Esophagus squamous epithelium (tissue), 5 donors: ENCODE results near the gene SNN. TPM values are rescaled to one million over a fixed set of nuclear protein-coding genes. Genes with fewer than 3 reads are reported as not detected.

Experiments
- DNase-seq: peaks from one replicate; lab custom pipeline; 2025; lab: John Stamatoyannopoulos, UW
- H3K27ac ChIP-seq, 4 donors: fragments of 200-600 bp; sonication (generic); one replicate each; pipeline ENCODE4 v1.5.1; 2016 to 2019; ENCODE audit warnings: mild to moderate bottlenecking in 1 of 4
- H3K27me3 ChIP-seq, 4 donors: fragments of 200-600 bp; sonication (generic); 1 replicate in 3 of 4; 2 replicates in 1 of 4; pipeline versions ENCODE4 v1.5.1 to v1.6.0; 2017 to 2021; ENCODE audit warnings: antibody characterized with exemption in 1 of 4
- H3K36me3 ChIP-seq, 3 donors: fragments of 200-600 bp; sonication (generic); one replicate each; pipeline ENCODE4 v1.5.1; 2016 to 2019
- H3K4me1 ChIP-seq, 3 donors: fragments of 200-600 bp; sonication (generic); one replicate each; pipeline ENCODE4 v1.5.1; 2017 to 2019
- H3K4me3 ChIP-seq, 4 donors: fragments of 200-600 bp; sonication (generic); 1 replicate in 3 of 4; 2 replicates in 1 of 4; pipeline ENCODE4 v1.5.1; 2016 to 2019; ENCODE audit warnings: mild to moderate bottlenecking in 2 of 4, moderate library complexity in 1 of 4
- H3K9me3 ChIP-seq, 3 donors: fragments of 200-600 bp; sonication (generic); one replicate each; pipeline ENCODE4 v1.5.1; 2016 to 2019
- CTCF ChIP-seq, 6 experiments: fragments of 450-650 bp in 4 of 6; fragments of 200-600 bp in 2 of 6; sonication (generic) in 2 of 6; IDR thresholded peaks; one replicate each; pipeline ENCODE4 v1.5.1; 2016 to 2019; ENCODE audit warnings: antibody characterized with exemption in 6 of 6, mild to moderate bottlenecking in 4 of 6, moderate library complexity in 4 of 6
- POLR2A ChIP-seq, 4 donors: fragments of 450-650 bp; IDR thresholded peaks; one replicate each; pipeline ENCODE4 v1.6.1; 2017; ENCODE audit warnings: antibody characterized with exemption in 4 of 4, mild to moderate bottlenecking in 4 of 4, moderate library complexity in 3 of 4
- WGBS, 2 donors: methylation state at CpG; one replicate each; pipeline ENCODE4 v1.1.5; 2018; 5-methylcytosine and 5-hydroxymethylcytosine counted together
- intact Hi-C: fragments of 100-400 bp; cut with DNase I; formaldehyde crosslinking; loops from one replicate; pipeline ENCODE4 v1.15.0; 2022
- total RNA-seq, 4 donors: library from RNA; depleted of rRNA; stranded (reverse); fragments of >200 nt; gene quantifications; one replicate each; pipeline ENCODE4 v1.1.0, GENCODE V29; 2016
- donor health status: DM: yes; HTN: yes; CAD: no.

Gene SNN
- total RNA-seq, 4 donors from 2014 or later = 13.7 to 22.9 (median 17.0) TPM

DNA sequence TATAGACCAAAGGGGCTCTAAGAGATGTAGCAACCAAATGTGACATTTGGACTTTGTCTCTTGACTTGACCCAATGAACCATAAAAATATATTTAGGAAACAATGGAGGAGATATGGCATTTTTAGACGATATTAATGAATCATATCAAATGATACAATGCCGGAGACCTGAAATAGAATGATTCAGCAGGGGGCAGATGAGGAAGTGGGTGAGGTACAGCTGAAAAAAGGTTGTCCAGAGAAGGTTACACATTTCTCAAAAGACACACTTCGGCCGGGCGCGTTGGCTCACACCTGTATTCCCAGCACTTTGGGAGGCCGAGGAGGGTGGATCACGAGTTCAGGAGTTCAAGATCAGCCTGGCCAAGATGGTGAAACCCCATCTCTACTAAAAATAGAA, 16.5 kb upstream of the SNN start:
- Histone ChIP-seq H3K27me3 (no peaks in the 10 kb centered on the region), H3K27ac (no peak overlapping the region), H3K9me3 (no peaks in the 10 kb centered on the region), H3K4me1 (peaks cover 0 to 7% (median 0%) of the 10 kb centered on the region in 3 donors), H3K36me3 (no peaks in the 10 kb centered on the region), H3K4me3 (no peak overlapping the region)
- TF ChIP-seq POLR2A (IDR thresholded peaks at IDR 0.05) = no peak
- TF ChIP-seq CTCF (IDR thresholded peaks at IDR 0.05) = no peak
- intact Hi-C loops = no loop called here
- WGBS, 2 donors = 18 to 44% methylated on average over 8 of the region's 8 CpGs
- no peak for DNase-seq

- Histone ChIP-seq H3K36me3 (no peaks in the 10 kb centered on the region), H3K9me3 (no peaks in the 10 kb centered on the region), H3K4me3 (no peak overlapping the region), H3K27ac (no peak overlapping the region), H3K27me3 (no peaks in the 10 kb centered on the region), H3K4me1 (peaks cover 4 to 29% (median 9%) of the 10 kb centered on the region in 3 donors)
- 67 to 89% methylated on average over 1 to 5 of the region's 7 CpGs for WGBS, 2 donors
- intact Hi-C loops = no loop called here
- no peak for DNase-seq
- TF ChIP-seq CTCF (IDR thresholded peaks at IDR 0.05) (no peak), POLR2A (IDR thresholded peaks at IDR 0.05) (no peak)
Measured at GRCh38 chr16:11655655-11656054, 12.6 kb upstream of the SNN start.

- DNase-seq = no peak
- H3K36me3 ChIP-seq = no peaks in the 10 kb centered on the region
- no peak overlapping the region for H3K4me3 ChIP-seq
- H3K27ac ChIP-seq = no peak overlapping the region
- 88 to 92% methylated on average over 6 to 8 of the region's 8 CpGs for WGBS, 2 donors
- intact Hi-C loops = no loop called here
- TF ChIP-seq POLR2A (IDR thresholded peaks at IDR 0.05) (no peak), CTCF (IDR thresholded peaks at IDR 0.05) (no peak)
- H3K4me1 ChIP-seq = peaks cover 4 to 22% (median 9%) of the 10 kb centered on the region in 3 donors
- no peaks in the 10 kb centered on the region for H3K27me3 ChIP-seq
- no peaks in the 10 kb centered on the region for H3K9me3 ChIP-seq
Measured at GRCh38 chr16:11657556-11657955, 10.7 kb upstream of the SNN start.

- Histone ChIP-seq H3K36me3 (no peaks in the 10 kb centered on the region), H3K27ac (peak overlapping the region; percentile 61 to 84 (median 70)), H3K27me3 (no peaks in the 10 kb centered on the region), H3K9me3 (no peaks in the 10 kb centered on the region), H3K4me1 (peaks cover 4 to 22% (median 9%) of the 10 kb centered on the region in 3 donors), H3K4me3 (no peak overlapping the region)
- DNase-seq = no peak
- intact Hi-C loops = no loop called here
- WGBS, 2 donors = 30 to 55% methylated on average over 5 to 18 of the region's 19 CpGs
- TF ChIP-seq POLR2A (IDR thresholded peaks at IDR 0.05) = no peak
- TF ChIP-seq CTCF (IDR thresholded peaks at IDR 0.05) = no peak
Measured at GRCh38 chr16:11658896-11659708, 9.2 kb upstream of the SNN start.

DNA sequence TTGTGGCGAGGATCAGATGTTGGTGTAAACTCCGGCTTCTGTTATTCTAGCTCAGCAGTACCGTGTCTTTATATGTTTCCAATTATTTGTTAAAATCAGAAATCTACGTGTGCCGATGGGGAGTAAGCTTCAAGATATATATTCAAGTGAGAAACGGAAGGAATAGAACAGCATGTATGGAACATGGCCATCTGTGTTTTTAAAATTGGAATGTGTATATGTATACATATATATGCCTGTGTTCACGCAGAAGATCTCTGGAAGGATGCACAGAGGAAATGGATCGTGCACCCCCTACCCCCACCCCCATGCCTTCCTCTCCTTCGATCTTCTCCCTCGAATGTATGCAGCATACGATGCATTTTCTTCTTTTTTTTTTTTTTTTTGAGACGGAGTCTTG, 7.7 kb upstream of the SNN start:
- H3K27me3 ChIP-seq = no peaks in the 10 kb centered on the region
- 77 to 78% methylated on average over 12 of the region's 12 CpGs for WGBS, 2 donors
- no peak overlapping the region for H3K4me3 ChIP-seq
- H3K4me1 ChIP-seq = peaks cover 4 to 27% (median 9%) of the 10 kb centered on the region in 3 donors
- intact Hi-C loops = no loop called here
- DNase-seq = no peak
- no peak for TF ChIP-seq POLR2A (IDR thresholded peaks at IDR 0.05)
- no peak for TF ChIP-seq CTCF (IDR thresholded peaks at IDR 0.05)
- no peaks in the 10 kb centered on the region for H3K36me3 ChIP-seq
- no peaks in the 10 kb centered on the region for H3K9me3 ChIP-seq
- H3K27ac ChIP-seq = peak overlapping the region in 1 of 4 donors; percentile 84
